Measurements from ENCODE around the gene ZNF837.
"Not testable (repeated sequence)": the region's sequence is repeated elsewhere in the genome, so short reads cannot be mapped to it uniquely, and the experiment has no call there.

ZNF837 gene

DNA sequence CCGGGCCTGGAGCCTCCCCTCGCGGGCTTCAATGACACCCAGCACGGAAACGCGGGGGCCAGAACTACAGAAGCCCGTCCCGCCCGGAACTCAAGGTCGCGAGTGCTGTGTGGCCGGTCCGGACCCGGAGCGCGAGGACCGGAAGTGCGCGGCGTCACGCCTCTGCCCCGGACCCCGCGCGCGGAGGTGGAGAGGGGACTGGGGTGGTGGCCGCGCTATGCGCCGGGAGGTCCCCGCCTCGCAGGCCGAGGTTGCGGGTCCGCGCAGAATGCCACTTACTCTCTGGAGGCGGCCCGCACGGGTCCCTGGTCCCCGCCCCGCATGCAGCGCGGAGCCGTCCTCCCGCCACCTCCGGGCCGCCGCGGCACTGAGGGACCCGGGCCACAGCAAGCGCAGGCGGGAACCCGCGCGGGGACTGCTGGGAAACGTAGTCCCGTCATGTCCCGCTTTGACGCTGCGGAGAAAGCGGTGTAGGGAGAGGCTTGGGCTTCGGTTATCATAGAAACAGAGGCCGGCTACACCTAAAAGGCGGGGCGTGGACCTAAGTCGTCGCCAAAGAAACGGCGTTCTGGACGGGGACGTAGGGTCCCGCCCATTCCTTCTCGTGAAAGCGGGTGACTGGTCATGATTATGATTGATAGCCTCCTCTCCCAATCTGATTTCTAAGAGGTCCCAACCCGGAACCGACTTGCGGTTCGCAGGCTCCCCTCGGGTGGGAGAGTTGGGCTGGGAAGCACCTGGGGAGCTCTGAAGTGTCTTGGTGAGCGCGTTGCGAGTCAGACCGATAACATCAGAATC, at the start of gene ZNF837:
Gene ZNF837, minus strand, starts transcription at position 369 of the 798 bp plus-strand sequence. CDS start 11,698 bp downstream, outside the sequence.
- peak; percentile 100 for DNase-seq (ENCODE audit: low read depth)

DNA sequence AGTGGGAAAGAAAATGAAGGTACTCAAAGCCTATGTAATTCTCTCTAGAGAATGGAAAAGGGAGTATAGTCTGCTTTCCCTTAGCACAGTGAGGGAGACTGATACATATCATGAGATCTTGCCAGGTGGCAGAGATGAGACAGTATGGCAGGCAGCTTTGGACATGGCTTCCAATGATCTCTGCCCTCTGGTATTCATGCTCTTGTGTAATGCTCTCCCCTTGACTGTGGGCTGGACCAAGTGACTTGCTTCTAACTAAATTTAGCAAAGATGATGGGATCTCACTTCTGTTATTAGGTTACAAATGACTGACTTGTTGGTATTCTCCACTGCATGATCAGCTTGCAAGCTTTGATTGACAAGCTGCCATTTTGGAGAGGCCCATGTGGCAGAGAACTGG, 48.9 kb upstream of the ZNF837 start:
- DNase-seq (ENCODE audit: low read depth): no peak

DNA sequence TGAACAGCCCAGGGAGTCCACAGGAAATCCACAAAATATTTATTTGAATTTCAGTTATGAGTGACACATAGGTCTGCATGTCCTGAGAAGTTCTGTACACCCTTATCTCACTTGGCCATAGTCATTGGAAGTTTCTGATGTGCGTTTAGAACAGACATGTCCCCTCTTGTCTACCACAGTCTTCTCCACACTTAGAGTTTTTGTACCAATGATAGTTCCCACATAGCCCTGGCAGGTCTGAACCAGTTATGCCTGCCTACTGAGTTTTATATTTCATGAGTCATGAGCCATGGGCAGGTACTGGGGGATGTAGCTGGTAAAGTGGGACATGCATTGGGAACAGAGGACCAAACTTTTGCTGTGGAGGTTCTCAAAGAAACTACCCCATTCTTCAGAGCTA, 47.8 kb upstream of the ZNF837 start:
- DNase-seq (ENCODE audit: low read depth): no peak

DNA sequence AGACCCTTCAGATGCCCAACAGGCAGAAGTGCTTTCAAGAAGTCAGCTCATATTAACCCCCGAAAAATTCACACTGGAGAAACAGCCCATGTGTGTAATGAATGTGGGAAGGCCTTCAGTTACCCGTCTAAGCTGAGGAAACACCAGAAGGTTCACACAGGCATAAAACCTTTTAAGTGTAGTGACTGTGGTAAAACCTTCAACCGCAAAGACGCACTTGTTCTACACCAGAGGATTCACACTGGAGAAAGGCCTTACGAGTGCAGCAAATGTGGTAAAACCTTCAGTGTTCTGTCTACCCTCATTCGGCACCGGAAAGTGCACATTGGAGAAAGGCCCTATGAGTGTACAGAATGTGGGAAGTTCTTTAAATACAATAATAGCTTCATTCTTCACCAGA, 36.2 kb upstream of the ZNF837 start:
- no peak for DNase-seq (ENCODE audit: low read depth)

DNA sequence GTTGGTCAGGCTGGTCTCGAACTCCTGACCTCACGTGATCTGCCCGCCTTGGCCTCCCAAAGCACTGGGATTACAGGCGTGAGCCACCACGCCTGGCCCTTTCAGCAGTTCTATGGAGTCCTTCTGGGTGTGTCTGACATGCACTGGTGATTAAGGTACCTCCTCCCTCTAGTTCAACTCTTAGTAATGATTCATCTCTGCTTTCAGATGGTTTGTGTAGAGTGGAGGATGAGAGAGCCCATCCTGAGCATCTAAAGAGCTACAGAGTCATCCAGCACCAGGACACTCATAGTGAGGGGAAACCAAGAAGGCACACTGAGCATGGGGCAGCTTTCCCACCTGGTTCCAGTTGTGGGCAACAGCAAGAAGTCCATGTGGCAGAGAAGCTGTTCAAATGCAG, 35.8 kb upstream of the ZNF837 start:
- no peak for DNase-seq (ENCODE audit: low read depth)

DNA sequence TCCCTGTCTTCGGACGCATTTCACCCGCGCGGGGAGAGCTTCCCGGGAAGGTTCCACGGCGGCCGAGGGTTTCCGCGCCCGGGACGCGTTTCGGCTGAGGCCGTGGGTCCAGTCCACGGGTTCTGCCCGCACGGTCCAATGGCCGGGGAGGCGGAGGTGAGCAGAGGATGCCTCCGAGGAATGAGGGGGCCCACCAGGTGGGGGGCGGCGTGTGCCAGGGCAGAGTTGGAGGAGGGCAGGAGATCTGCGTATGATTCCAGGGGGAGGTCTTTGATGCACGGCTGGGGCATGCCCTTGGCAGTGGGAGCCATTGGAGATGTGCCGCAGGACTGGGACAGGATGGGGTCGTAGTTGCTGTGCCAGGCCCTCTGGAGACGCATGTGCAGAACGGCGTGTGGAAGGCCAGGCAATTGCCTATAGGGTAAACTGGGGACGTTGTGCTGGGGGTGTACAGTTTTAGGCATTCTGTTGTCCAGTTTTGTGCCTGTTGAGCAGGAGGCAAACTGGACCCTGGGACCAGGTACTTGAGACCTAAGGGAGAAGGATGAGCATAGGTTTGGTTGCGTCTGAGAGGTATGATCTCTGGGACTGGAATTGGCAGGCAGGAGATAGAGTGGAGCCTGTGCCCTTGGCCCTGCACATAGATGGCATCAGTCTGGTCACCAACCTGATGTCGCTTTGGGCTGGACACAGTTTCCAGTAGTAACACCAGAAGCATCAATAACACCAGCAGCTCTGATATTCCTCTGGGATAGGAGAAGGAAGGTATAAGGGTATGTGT, 28.4 kb upstream of the ZNF837 start:
- DNase-seq (ENCODE audit: low read depth): no peak

DNA sequence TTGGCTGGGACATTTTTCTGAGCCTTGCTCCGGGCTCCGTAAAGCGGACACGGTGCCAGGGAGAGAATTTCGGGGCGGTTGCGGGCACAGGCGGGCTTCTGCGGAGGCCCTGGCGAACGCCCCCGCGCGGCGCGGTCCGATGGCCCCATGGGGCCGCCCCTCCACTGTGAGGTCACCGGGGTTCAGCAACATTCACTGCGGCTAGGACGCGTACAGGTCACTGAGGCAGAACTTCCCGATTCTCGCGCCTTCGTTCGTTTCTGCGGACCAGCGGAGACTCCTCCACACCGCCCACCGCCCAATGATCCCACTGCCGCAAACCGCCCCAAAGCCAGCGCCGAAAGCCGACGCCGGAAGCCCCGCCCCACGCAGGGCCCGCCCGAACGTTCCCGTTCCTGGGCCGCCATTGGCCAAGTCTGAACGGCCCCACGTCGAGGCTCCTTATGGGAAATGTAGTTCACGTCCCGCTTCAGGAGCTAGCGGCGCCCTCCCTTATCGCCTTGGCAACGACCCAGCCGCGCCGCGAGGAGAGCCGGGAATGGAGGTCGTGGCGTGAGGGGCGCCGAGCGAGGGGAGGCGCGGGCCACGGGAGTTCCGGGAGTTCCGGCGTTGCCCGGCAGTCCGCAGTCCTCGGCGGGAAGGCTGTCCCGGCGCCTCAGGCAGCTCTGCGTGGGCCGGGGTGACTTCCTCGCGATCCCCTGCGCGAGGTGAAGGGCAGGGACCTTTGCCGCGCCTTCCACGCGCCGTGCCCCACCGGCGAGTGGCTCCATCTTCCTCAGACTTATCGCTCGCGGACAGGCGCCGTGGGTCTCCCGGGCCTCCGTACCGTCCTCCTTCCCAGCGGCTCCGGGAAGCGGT, 27.6 kb upstream of the ZNF837 start, which contains the start of gene ZNF584:
Gene ZNF584, plus strand, starts transcription at position 498 of the 858 bp plus-strand sequence. CDS start 499 bp downstream, outside the sequence.
- DNase-seq (ENCODE audit: low read depth): peak; percentile 81

DNA sequence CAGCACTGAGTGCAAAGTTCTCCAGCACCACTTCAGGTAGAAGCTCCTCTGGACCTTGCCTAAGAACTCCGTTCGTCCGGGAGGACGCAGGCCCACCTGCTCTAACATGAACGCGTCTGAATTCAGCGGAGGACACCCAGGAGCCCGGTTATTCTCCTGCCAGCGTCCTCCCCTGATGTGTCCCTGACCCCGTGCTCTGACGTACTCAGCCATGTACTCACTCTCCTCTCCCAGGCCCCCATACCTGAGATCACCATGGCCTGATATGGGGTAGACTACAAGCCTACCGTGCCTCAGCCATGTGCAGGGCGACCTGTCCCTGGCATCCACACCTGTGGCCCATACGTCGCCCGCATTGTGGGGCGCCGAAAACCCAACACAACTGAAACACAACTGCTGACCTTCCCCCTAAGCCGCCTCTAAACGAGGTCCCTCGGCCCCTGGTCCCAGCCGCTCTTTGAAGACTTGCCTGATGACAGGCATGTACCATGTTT, 26.9 kb upstream of the ZNF837 start:
- no peak for DNase-seq (ENCODE audit: low read depth)

DNA sequence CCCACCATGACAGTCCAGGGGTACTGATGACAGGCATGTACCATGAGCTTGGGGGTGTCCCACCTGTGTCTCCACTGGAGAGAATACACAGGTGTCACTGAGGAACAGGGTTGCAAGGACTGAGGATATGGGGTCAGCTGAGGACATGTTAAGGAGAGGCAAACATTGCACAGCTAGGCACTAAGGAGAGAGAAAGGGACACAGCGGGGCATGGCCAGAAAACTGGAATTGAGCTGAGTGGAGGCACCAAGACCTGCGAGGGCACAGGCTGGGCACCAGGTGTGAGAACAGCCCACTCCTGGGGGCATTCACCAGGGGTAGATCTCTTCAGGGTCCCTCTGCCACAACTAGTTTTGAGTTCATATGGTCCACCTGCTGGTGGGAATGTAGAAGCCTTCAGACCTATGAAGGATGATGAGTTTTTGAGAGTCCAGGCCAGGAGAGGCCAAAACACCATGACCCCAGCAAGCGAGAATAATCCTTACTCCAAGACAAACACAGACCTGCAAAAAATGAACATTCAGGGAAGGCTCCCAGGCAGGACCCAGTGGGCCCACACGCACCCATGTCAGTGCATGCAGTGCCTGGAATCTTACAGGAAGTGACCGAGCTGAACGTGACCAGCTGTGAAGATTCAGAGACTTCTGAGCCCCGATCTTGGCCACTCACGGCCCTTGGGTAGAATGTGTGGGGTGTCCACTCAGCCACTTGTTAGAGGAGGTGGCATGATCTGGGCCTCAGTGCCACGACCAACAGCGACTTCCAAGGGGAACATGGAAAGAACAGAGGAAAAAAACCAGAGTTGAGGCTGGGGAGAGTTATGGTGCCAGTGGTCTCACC, 26.2 kb upstream of the ZNF837 start:
- DNase-seq (ENCODE audit: low read depth): no peak

DNA sequence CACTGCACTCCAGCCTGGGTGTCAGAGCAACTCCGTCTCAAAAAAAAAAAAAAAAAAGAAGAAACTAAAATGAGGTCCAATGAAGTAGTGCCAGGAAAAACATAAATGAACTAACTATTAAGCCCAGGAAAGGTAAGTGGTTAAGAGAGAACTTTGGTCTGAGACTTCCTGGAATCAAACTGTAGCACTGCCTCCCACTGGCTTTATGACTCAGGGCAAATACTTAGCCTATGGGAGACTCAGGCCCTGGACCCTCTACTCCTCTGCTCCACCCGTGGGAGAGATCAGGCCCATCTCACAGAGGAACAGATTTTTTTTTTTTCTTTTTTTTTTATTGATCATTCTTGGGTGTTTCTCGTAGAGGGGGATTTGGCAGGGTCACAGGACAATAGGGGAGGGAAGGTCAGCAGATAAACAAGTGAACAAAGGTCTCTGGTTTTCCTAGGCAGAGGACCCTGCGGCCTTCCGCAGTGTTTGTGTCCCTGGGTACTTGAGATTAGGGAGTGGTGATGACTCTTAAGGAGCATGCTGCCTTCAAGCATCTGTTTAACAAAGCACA, 23.2 kb upstream of the ZNF837 start:
- not testable (repeated sequence) for DNase-seq (ENCODE audit: low read depth)

DNA sequence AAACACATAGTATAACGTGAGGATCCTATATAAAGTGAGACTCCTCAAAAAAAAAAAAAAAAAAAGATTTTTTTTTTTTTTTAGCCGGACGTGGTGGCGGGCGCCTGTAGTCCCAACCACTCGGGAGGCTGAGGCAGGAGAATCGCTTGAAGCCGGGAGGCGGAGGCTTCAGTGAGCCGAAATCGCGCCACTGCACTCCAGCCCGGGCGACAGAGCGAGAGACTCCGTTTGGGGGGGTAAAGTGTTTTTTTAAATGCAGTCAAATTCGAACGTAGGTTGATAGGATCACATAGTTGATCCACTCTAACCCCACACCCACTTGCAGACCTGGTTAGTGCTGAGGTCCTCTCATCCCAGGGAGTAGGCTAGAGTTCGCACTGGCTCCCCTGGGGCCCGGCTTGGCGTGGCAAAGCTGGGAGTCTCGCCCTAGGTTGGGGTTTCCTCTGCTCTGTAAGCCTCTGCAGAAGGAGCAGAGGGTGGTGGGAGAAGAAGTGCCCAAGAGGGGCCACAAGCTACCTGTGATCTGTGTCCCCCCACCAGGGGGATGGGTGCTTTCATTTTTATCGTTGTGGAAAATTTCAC, 21.1 kb upstream of the ZNF837 start:
- no peak for DNase-seq (ENCODE audit: low read depth)

DNA sequence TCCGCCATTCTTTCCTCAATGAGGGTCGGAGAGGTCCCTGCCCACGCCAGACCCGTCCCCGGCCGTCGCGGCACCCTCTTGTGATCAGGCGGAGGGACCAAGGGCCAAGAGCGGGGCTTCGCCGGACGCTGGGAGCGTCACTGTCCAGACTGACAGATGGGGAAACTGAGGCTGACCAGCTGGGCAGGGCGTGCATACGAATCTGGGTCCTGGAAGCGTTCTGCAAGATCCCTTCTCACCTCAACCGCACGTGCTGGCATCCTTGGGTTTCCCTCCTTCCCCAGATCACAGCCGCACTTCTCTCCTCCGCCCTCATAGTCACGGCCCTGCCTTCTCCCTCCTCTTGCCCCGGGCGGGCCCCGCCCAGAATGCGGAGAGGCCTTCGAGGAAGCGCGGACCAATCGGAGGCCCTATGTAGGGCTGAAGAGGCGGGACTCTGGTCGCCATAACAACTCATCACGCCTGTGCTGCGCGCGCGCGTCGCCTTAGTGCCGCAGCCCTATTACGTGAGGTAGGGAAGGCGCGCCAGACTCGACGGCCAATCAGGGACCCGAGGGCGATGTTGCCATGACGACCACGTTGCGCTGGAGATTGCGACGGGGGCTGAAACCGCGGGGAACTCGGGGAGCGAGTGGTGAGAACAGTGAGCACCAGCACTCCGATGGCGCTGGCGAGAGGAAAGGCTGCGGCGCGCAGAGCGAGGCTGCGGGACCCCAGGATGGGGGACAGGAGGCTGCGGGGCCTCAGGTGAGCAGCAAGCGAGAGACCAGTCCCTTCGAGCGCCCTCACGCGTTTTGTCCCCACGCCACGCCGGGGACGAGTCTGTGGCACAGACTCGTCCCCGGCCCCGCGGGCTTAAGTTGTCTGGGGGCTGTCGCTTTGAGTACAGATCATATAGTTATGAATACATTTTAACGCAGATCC, 20.3 kb upstream of the ZNF837 start:
- DNase-seq (ENCODE audit: low read depth): peak; percentile 98

DNA sequence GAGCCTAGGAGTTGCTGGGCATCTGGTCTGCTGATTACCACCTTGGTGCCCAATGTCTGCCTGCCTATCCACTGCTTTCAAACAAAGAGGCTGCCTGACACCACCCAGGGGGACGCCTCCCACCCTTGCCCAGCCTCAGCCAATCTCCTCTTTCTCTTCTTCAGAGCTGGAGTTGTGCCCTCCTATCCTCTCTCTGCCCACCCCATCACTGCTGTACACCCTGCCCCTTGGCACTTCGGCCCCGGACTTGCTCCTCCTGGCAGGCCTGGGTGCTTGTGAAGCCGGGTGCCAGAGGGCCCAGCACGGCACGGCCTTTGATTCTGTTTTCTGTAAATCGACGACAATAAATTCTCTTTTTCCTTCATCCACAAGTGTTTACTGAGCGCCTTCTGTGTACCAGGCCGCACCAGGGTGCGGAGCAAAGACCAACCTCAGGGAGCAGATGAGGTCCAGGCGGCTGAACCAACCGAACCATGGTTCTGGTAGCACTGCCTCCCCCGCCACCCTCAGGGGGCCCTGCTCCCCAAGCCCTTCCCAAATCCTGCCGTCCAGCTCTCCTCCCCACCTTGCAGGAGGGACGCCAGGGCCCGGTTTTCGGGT, 19.6 kb upstream of the ZNF837 start:
- DNase-seq (ENCODE audit: low read depth): no peak

DNA sequence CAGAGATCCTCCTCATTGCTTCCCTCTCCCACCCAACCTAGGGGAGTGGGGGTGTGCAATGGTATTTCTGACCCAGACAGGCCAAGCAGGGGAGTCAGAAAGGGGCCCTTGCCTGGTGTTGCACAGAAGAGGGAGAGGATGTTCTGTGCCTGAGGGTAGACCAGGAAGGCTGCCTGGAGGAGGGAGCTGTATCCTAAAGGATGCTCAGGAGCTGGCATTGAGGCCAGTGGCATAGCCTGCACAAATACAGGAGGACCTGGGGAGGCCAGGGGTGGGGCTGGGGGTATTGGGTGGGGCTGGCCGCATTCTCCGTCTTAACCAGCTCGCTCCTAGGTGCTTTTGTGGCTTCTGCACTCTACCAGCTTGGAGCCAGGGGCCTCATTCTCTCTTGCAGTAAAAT, 19.1 kb upstream of the ZNF837 start:
- no peak for DNase-seq (ENCODE audit: low read depth)

DNA sequence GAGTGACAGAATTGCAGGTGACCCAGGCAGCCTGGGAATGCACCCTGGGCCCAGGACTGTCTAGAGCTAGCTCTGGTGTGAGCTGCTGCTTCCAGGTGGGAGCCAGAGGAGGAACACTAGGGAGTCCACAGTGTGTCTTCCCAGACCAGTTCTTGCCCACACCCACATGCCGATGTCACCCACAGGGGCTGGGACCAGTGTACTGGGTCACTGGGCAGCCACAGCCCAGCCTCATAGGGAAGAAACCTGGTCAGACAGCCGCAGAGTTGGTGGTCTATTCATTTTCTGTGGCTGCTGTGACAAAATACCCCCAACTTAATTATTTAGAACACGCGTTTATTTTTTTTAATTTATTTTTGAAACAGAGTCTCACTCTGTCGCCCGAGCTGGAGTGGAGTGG, 17.7 kb upstream of the ZNF837 start:
- DNase-seq (ENCODE audit: low read depth): no peak

DNA sequence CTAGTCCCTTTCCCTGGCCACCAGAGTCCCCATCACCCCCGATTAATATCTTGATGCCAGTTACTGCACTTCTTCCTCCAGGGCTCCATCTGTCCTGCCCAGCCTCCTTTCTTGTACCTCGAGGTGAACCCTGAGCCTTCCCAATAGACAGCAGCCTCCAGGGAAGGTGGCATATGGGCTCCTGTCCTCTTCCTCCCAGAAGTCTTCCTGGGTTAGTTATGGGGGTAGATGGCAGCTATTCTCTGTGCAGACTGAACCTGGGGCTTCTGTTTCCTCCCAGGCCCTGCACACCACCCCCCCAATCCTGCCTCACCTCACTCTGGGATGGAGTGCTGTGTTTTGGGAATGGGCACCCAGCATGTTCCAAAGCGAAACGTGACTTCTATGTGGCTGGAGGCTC, 17.3 kb upstream of the ZNF837 start:
- DNase-seq (ENCODE audit: low read depth): no peak

DNA sequence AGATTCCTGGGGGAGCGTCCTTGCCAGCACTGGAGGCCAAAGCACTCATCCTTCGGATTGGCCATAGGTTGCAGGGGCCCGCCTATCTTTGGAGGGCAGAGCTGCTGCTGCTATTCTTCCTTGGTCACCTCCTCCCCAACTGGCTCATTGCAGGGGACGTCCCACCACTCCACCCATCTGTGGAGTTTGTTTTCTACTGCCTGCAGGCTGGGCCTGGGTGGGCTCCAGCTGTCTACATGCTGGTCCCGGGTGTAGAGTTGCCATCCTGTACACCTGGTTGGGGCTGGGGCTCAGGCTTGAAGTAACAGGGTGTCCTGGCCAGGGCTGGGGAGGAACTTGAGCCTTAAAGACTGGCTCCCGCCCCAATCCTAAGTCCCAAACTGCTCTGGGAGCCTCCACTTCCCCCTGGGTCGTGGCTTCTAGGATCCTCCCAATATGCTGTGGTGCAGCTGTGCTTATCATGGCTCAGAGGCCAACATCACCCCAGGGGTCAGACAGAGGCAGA, 16.8 kb upstream of the ZNF837 start:
- no peak for DNase-seq (ENCODE audit: low read depth)

DNA sequence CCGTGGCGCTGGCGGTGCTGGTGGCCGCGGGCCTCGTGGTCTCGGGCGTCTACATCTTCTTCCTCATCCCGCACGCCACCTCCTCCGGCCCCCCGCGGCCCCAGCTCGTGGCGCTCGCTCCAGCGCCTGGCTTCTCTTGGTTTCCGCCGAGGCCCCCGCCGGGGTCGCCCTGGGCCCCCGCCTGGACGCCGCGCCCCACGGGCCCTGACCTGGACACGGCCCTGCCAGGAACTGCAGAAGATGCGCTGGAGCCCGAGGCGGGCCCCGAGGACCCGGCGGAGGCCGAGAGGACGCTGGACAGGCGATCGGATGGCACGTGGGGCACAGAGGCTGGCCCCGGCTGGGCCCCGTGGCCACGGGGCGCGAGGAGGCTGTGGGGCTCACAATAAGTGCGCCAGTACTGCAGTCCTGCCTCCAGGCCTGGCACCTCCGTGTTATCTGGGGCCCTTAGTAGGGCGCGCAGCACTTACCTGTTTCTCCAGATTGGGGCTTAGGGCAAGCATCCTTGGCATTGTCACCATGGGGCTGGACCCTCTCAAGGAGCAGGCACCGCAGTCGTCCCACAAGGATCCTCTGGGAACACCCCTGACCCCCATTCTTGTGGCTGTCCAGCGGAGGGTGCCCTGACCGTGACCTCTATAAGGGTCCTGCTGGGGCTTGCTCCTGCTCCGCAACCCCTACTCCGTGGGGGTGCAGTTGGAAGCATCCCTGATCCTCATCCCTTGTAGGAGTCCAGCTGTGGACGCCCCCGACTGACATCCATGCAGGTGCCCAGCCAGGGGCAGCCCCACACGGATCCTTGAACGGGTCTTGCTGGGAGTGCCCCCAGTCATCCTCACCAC, 16.1 kb upstream of the ZNF837 start:
- no peak for DNase-seq (ENCODE audit: low read depth)
